HG03196 (cell line): ENCODE measurements around the gene APOE.
A peak's percentile ranks its signal among the peaks of the same experiment; 100 is the strongest.
"Not testable (repeated sequence)": the region's sequence is repeated elsewhere in the genome, so short reads cannot be mapped to it uniquely, and the experiment has no call there.

Experiments
- ATAC-seq: cut with Tn5 transposase; IDR thresholded peaks from one replicate; pipeline ENCODE4 v1.9.1; 2021; ENCODE audit not compliant: unreplicated experiment

Gene APOE

DNA sequence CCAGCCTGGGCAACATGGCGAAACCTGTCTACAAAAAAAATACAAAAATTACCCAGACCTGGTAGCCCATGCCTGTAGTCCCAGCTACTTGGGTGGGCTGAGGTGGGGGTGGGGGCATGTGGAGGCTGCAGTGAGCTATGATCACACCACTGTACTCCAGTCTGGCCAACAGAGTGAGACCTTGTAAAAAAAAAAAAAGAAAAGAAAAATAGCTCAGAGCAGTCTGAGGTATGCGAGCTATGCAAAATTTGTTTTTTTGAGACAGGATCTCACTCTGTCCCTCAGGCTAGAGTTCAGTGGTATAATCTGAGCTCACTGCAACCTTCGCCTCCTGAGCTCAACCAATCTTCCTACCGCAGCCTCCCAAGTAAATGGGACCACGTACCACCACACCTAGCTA is 21.7 kb upstream of the APOE start:
- ATAC-seq: no peak

DNA sequence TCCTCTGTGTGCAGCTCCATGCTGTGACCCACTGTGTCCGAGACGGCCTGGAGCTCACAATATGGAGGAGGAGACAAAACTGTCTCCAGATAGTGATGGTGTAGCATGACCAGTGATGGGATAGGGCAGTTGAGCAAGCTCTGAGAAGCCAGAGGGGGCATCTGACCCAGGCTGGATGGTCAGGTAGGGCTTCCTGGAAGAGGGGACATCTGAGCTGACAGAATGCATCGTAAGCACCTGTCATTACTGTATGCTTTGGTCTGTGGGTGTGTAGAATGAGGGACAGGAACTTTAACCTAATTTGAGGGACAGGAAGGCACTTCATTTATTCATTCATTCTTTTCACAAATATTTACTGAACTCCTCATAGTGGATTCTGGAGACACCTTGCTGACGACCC is 21.0 kb upstream of the APOE start:
- no peak for ATAC-seq

DNA sequence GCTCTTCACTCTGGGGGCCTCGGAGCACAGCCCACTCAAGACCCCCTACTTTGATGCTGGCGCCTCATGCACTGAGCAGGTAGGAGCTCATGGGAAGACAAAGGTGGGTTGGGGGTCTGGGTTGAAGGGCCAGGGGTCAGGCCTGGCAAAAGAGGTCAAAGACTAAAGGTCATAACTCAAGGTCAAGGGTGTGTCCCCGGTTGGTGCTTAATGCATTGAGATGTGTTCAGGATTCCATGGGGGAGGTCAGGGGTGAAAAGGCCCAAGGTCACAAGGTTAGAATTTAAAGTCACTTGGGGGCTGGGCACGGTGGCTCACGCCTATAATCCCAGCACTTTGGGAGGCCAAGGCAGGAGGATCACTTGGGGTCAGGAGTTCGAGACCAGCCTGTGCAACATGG is 19.5 kb upstream of the APOE start:
- ATAC-seq: no peak

DNA sequence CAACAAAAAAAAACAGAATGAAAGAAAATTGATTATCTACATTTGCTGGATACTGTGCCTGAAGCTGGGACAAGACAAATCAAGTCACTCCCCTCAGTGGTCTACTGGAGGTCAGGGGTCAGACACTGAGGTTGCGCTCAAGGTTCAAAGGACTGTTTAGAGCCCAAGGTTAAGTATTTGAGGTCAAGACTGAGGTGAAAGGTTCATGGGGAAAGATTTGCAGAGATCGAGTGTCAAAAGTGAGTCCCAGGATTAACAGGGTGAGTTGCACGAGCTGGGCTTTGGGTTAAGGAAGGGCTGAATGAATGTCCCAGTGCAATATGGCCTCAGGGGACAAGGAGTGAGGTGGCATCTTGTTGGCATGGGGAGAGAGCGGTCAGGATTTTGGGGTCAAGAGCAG is 17.9 kb upstream of the APOE start:
- no peak for ATAC-seq

DNA sequence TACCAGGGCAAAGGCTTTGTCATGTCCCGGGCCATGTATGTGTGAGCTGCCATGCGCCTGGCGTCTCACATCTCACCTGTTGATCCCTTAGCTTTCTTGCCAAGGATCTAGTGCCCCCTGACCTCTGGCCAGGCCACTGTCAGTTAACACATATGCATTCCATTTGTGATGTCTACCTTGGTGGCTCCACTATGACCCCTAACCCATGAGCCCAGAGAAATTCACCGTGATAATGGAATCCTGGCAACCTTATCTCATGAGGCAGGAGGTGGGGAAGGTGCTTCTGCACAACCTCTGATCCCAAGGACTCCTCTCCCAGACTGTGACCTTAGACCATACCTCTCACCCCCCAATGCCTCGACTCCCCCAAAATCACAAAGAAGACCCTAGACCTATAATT is 17.3 kb upstream of the APOE start:
- ATAC-seq: not testable (repeated sequence)

DNA sequence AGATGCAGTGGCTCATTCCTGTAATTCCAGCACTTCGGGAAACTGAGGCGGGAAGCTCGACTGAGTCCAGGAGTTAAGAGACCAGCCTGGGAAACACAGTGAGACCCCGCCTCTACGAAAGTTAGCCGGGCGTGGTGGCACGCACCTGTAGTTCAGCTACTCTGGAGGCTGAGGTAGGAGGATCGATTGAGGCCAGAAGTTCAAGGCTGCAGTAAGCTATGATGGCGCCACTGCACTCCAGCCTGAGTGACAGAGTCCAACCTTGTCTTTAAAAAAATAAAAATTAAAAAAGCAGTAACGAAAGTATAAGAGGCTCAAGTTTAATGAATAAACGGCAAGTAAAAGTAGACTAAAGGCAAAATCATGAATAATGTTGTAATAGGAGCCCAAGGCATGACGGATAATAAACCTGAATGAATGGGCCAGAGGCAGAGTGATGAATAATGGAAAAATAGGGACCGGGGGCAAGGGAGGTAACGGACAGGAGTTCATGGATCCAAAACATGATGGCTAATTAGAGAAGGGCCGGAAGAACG is 15.7 kb upstream of the APOE start:
- ATAC-seq: no peak

GRCh38 chr19:44890366-44891015 is 15.1 kb upstream of the APOE start:
- peak; percentile 81 for ATAC-seq

DNA sequence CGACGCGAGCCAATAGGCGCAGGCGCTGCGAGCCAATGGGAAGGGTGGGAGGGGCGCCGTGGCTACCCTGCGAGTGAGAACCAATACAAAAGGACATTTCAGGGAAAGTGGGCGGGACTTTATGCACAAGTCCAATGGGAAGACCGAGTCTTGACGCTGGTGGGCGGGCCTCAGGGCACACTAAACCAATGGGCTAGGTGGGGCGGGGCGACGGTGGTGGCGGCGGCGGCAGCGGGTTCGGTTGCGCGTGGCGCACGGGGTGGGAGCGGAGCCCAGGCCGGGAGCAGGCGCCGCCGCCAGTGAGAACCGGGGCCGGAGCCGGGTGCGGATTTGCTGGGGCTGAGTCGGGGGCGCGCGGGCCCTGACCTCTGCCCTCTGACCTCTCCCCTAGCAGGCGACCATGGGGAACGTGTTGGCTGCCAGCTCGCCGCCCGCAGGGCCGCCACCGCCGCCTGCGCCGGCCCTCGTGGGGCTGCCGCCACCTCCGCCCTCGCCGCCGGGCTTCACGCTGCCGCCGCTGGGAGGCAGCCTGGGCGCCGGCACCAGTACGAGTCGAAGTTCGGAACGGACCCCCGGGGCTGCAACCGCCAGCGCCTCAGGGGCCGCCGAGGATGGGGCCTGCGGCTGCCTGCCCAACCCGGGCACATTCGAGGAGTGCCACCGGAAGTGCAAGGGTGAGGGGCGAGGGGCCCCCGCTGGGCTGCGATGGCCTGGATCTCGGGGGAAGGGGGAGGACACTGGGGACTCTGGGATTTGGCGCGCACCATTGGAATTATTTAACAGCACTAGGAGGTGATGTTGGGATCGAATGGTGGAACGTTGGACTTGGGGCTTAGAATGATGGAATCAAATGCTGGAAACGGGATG is 14.3 kb upstream of the APOE start, which contains the start of gene TOMM40:
TSS of gene TOMM40 (plus strand) at position 239 of the 867 bp plus-strand sequence. CDS start at position 401, 162 bp downstream.
- ATAC-seq: peak; percentile 63

GRCh38 chr19:44892932-44893331 is 12.7 kb upstream of the APOE start:
- no peak for ATAC-seq

DNA sequence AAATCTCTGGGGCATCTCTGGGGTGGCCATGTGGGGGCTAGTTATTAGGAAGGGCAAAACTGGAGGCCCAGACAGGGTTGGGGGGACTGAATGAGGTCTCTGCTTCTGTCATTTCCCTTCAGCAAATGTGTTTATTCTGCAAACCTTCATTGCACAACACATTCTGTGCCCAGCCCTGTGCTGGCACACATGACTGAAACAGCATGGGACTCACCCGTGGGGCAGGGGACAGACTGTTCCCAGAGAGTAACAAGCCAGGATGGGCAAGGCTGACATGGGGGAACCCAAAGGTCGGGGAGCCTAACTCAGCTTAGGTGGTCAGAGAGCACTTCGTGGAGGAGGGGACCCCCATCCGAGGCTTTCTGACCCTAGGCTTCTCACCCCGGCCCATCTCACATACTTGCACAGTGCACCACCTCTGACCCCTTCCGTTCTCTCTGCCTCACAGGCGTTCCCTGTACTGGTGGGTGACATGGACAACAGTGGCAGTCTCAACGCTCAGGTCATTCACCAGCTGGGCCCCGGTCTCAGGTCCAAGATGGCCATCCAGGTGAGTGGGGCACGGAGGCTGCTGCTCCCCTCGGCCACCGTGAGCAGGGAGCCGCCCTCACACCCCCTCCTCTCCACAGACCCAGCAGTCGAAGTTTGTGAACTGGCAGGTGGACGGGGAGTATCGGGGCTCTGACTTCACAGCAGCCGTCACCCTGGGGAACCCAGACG is 12.1 kb upstream of the APOE start:
- no peak for ATAC-seq

- no peak for ATAC-seq
Observed at GRCh38 chr19:44894052-44894400, 11.6 kb upstream of the APOE start.

- no peak for ATAC-seq
Observed at GRCh38 chr19:44894946-44895345, 10.7 kb upstream of the APOE start.

- ATAC-seq: no peak
Observed at GRCh38 chr19:44897835-44898234, 7.8 kb upstream of the APOE start.

- ATAC-seq: no peak
Observed at GRCh38 chr19:44900328-44901244, 5.0 kb upstream of the APOE start.

- no peak for ATAC-seq
Observed at GRCh38 chr19:44903216-44903601, 2.4 kb upstream of the APOE start.

- no peak for ATAC-seq
Observed at GRCh38 chr19:44903602-44904425, 1.8 kb upstream of the APOE start.

DNA sequence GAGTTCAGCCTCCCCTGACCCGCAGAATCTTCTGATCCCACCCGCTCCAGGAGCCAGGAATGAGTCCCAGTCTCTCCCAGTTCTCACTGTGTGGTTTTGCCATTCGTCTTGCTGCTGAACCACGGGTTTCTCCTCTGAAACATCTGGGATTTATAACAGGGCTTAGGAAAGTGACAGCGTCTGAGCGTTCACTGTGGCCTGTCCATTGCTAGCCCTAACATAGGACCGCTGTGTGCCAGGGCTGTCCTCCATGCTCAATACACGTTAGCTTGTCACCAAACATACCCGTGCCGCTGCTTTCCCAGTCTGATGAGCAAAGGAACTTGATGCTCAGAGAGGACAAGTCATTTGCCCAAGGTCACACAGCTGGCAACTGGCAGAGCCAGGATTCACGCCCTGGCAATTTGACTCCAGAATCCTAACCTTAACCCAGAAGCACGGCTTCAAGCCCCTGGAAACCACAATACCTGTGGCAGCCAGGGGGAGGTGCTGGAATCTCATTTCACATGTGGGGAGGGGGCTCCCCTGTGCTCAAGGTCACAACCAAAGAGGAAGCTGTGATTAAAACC is 1.1 kb upstream of the APOE start:
- ATAC-seq: no peak

DNA sequence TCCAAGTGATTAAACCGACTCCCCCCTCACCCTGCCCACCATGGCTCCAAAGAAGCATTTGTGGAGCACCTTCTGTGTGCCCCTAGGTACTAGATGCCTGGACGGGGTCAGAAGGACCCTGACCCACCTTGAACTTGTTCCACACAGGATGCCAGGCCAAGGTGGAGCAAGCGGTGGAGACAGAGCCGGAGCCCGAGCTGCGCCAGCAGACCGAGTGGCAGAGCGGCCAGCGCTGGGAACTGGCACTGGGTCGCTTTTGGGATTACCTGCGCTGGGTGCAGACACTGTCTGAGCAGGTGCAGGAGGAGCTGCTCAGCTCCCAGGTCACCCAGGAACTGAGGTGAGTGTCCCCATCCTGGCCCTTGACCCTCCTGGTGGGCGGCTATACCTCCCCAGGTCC is 2.0 kb downstream of the APOE start:
- no peak for ATAC-seq

DNA sequence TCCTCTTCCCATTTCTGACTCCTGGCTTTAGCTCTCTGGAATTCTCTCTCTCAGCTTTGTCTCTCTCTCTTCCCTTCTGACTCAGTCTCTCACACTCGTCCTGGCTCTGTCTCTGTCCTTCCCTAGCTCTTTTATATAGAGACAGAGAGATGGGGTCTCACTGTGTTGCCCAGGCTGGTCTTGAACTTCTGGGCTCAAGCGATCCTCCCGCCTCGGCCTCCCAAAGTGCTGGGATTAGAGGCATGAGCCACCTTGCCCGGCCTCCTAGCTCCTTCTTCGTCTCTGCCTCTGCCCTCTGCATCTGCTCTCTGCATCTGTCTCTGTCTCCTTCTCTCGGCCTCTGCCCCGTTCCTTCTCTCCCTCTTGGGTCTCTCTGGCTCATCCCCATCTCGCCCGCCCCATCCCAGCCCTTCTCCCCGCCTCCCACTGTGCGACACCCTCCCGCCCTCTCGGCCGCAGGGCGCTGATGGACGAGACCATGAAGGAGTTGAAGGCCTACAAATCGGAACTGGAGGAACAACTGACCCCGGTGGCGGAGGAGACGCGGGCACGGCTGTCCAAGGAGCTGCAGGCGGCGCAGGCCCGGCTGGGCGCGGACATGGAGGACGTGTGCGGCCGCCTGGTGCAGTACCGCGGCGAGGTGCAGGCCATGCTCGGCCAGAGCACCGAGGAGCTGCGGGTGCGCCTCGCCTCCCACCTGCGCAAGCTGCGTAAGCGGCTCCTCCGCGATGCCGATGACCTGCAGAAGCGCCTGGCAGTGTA is 2.7 kb downstream of the APOE start:
- ATAC-seq: no peak
